ENCODE data around the gene RGS9.

RGS9 gene

DNA sequence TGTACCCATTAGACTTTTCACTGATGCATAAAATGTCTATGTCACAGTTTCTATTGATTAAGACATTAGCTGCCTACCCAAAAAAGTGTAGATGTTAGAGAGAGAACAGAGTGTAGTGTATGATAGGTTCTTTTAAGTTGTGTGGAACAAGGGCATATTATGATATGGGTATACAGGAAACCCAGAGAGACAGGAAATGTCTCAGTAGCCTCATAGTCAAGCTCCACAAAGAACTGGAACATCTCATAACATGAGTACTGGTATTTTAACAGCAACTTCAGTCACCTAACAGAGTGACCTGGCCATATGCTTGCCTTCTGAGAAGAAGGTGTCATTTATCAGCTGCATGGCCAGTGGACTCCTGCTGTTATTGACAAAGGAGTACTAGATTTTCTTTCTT, 128.1 kb downstream of the RGS9 start:
- no peak for DNase-seq

DNA sequence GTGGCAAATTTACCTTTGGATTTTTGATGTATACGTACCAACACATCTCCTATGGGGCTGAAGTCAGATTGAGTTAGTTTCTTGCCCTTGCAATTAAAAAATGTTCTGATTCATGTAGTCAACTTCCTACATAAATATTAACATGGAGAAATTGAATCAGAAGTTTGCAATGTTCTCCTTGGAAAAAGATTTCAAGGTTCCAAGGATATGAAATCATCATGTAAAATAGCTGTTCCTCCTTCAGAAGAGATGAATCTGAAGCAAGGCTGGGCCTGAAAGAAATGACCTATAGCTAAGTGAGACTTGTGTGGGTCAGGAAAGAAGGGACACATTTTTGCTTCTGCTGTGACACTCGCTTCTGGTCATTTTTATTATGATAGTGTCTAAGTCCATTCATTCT, 131.7 kb downstream of the RGS9 start:
- no peak for DNase-seq

DNA sequence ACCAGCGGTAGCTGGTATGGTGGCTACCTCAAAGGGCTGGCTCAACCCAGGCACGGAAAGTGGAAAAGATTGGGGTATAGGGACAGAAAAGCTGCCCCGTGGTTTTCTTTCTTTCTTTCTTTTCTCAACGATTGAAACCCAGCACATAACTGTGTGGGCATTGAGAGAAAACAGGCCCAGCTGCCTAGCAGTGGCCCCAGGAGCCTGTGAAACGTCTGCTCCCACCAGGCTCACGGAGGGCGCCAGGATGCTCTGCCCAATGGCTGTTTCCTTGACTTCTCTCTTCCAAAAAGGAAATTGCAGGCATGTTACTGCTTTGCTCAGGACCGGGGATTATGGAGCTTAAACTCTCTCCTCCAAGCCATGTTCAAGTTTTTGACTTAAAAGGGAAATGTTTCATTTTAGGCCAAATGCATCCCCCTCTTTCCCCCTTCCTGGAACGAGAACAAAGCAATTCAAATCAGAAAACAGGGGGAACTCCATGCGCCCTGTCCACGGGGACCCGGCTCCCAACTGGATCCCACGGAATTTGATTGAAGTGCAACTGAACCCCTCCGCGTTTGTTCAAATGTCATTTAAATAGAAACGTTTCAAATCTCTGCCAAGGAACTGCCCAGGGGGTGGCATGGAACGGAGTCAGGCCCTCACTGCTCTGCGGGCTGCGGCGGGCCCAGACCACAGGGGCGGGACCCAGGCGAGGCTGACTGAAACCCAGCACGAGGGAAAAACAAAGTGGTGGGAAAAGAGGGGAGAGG, 133.5 kb downstream of the RGS9 start:
- DNase-seq, result no peak

DNA sequence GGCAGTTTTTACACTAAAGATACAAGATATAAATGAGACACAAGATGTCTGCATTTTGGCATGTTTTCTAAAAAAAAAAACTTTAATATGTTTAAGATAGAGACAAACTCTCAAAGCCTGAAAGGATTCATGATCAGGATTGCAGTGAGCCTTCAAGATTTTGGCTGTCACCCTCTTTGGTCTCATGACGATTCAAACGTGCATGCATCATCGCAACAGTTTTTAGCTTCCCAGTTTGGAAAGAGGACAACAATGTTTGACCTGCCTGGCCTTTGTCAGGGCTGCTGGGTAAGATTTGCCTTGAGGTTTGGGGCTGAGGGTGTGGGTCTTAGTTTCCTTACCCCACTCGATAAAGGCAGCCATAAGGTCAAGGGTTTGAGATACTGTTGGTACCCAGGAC, 134.1 kb downstream of the RGS9 start:
- no peak for DNase-seq

All from activated T-cell treated with anti-CD3 and anti-CD28 coated beads, Interleukin-2, amount 50 U/mL, for 1 hour (primary cell).